Measurements from ENCODE around the gene FGD5.
A peak's percentile ranks its signal among the peaks of the same experiment; 100 is the strongest.

FGD5 gene

DNA sequence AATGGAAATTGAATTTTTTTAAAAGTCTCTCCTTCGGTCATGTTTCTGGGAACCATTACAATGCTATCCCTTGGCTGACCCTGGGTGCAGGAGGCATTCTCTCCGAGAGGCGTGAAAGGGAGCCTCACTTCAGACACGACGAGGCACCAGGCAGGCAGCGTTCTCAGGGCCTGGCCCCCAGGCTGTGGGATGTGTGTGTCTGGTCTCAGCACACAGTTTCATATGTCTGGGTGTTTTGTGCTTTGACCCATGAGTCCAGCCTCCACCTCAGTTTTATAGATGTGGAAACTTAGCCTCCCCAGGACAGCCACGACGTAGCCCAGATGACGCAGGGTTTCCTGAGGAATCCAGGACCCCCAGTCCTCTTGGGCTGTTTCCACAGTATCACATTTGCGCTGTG is 34.0 kb downstream of the FGD5 start:
- no peak for DNase-seq

DNA sequence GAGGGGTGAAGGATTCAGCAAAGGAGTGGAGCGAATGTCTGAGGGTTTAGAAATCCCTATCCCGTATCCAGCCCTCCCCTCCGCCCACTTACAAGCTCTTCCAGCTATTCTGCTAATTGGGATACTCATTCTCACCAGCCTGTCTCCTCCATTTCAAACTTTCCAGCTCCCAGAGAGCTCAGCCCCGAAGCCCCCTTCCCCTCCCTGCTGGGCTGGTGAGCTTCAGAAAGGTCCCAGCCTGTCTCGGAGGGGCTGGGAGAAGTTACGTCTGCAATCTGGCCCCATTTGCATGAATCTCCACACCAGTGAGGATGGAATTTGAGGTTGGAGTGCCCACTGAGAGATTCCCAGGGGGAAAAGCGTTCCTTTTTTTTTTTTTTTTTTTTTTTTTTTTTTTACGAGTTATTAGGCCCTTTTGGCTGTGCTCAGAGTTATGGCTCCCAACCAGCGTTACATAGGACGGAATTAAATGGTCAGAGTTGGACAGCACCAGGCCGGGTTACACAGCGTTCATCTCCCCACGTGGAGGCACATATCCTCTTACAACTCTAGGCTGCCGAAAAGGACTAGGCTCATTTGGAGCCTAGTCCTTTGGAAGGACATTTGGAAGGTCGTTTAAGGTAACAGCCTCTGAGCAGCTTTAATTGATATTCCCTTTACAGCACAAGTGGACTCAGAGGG is 34.6 kb downstream of the FGD5 start:
- no peak for DNase-seq

DNA sequence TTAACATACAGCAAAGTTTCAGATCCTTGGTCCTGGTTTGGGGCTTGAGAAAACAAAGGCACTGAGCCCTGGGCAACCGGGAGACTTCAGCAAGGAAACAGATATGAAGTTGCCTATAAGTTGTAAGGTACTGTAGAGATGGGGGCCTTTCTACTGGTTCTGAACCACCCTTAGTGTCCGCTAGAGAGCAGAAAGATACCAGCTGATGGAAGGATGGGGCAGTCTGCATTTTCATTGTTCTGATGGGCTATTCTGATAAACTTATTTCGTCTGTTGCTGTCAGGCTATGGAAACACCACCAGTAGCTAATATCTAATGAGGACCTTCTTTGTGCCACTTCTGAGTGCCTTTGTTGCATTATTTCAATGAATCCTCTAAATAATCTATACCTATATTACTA is 38.7 kb downstream of the FGD5 start:
- DNase-seq: no peak

DNA sequence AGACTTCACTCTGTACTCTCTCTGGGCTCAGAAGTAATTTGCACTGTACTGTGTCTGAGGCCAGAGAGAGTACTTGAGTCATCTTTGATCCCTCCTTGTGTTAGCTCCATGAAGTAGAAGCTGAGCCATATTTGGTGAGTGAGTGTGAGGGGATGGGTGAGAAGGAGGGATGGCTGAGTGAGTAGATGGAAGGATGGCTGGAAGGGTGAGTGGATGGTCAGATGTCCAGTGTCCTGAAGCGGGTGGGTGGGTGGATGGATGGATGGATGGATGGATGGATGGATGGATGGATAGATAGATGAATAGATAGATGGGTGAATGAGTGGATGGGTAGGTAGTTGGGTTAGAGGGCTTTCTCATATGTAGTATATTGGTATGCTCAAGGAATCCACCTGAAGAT is 39.3 kb downstream of the FGD5 start:
- no peak for DNase-seq

DNA sequence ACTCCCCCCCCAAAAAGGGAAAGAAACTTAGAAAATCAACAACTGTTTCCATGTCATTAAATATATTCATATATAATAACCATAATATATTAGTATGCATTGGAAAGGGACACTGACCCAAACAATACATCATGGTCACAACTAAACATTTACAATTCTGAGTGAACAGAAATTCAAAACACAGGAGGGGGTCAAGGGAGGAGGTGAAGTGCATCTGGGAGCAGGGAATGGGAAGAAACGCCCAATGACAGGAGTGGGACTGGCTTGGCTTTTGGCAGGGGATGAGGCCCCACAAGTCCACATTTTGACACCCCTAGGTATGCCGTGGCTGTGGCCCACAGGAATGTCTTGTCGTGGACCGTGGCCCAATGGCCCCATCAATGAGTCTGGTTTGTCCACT is 41.1 kb downstream of the FGD5 start:
- no peak for DNase-seq

DNA sequence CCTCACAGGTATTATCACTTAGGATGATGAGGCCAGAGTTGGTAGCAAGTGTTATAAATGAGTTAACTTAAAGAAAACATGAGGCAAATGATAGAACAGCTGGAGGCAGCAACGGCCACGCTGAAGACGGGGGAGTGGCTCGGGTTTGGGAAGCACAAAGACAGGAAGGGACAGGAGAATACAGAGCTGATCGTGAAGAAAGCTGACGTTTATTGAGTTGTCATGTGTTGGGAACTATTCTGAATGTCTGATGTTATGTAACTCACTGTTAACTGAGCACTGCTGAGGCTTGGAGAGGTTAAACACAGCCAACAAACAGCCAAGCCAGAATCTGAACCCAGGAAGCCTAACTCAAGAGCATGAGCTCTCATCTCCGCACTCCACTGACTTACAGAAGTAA is 42.3 kb downstream of the FGD5 start:
- DNase-seq: no peak

DNA sequence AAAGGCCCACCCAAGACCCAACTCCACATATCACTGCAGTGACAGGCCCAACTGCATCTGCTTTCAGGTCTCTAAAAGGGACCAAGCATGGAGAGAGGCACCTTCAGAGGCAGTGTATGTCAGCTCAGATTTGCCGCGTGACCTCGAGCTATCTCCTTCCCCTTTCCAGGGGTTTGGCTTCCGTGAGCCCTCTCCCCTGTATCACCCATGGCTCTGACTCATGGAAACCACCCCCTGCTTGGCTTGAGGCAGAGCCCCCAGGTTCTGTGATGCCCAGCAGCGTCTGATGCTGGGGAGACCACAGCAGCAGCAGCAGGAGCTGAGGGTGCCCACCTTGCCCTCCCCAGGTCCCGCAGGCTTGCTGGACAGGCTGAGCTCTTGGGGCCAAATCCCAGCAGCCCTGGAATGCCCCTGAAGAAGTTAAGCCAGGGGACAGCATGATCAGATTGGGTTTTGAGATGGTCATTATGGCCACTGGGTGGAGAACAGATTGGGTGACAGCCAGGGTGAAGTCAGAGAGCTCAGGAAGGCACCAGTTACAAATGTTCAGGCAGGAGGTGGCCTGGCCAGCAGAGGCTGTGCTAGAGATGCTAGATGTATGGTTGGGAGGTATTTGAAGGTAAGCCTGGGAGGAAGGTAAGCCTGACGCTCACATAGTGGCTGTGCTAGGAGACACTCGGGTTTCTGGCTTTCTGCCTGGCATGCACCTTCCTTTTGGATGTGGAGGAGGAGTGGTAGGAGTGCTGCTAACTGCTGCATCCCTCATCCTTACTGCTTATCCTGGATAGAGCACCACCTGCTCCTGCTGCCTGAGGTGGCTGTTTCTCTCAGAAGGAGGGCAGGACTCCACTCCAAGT is 42.9 kb downstream of the FGD5 start:
- no peak for DNase-seq

DNA sequence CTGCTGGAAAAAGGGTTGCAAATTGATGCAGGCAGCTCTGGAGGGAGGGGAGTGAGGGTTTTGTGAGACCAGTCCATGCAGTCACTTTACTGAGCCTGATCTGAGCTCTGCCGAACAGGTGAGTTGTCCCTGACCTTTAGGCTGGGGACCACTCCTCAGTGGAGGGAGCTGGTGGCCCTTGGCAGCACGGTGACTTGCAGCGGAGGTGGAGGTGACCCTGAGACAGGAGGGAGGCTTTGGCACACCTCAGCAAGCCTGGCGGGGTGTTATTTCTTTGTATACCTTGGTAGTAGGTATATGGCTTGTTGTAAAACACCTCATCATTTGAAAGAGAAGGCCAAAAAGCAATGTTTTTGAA is 43.5 kb downstream of the FGD5 start:
- DNase-seq: no peak

DNA sequence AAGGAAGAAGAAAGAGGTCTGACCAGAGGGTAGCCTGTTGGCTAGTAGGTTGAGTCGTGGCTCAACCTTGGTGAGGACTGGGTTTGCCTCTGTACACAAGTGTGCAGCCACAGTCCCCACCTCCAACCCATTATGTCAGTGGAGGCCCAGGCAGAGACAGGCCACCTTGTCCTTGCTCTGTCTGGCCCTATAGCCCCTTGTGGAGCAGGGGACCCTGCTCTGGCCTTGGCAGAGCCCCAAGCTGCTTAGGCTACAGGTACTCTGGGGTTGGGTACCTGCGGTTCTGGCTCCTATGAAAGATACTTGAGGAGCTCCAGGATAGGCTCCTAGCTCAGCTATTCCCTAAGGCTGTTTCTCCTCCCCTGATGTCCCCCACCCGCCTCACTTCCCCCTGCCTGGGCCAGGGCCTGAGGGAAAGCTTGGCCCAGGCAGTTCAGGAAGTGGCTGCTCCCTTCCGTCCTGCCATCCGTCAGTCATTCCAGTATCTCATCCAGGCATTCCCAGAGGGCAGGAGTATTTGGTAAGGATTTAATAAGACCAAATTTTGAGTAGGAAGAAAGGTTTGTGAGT is 44.0 kb downstream of the FGD5 start:
- DNase-seq: no peak

DNA sequence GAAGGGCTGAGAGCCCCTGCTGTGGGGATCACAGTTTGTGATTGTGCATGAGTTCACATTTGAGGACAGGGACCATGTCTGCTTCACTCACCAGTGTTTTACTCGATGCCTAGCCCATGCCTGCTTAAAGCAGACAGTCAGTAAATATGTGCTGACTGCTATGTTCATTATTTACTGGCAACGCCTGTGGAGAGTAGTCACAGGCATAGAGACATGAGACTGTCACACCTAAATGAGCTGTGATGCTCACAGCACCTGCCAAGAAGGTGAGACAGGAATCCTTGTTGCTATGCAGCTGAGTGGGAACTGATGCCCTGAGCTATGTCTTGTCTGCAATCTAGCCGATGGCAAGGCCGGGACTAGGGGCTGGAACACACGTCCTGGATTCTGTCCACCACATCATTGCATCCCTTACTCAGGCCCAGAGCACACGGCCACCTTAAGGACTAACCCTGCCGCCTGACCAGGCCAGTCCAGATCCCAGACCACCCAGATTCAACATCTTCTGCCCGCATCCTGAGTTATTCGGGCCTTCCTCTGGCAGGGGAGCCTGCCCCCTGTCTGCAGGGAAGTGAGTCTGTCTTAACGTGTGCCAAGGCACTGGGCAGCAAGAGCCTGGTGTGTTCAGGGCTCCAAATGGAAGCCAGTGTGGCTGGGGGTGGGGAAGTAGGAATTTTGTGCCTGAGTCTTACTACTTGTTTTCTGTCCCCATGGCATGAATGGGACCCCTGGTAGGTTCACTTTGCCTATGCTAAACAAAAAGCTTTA is 44.8 kb downstream of the FGD5 start:
- no peak for DNase-seq

DNA sequence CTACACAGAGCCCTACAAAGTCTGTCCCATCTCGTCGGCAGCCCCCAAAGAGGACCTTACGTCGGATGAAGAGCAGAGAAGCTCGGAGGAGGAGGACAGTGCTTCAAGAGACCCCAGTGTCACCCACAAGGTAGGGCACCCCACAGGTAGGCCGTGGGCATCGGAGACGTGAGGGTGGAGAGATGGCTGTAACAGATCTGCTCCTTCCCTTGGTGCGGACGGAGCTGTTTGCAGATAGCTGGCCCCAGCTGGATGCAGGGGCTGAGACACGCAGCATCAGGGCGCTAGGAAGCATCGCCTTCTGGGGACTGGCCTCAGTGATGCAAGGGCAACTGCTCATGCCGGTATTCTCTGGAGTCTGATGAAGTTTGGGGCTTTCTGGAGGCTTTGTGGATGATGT is 45.4 kb downstream of the FGD5 start:
- DNase-seq: no peak

DNA sequence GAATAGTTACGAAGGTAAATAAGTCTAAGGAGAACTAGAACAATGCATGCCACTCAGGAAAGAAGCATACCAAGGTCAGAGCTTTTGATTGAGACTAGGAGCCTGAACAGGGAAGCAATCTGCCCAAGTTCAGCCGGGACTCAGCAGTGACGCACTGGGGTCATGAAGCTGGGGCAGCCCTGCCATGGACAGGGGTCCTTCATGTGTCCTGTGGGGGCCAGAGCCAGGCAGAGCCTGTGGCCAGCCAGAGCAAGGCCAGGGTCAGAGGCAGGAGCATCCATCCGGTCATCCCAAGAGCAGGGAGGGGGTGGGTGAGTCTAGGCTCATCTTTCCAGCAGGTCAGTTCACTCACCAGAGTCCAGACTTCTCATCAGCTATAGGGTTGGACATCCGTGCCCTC is 47.9 kb downstream of the FGD5 start:
- no peak for DNase-seq

DNA sequence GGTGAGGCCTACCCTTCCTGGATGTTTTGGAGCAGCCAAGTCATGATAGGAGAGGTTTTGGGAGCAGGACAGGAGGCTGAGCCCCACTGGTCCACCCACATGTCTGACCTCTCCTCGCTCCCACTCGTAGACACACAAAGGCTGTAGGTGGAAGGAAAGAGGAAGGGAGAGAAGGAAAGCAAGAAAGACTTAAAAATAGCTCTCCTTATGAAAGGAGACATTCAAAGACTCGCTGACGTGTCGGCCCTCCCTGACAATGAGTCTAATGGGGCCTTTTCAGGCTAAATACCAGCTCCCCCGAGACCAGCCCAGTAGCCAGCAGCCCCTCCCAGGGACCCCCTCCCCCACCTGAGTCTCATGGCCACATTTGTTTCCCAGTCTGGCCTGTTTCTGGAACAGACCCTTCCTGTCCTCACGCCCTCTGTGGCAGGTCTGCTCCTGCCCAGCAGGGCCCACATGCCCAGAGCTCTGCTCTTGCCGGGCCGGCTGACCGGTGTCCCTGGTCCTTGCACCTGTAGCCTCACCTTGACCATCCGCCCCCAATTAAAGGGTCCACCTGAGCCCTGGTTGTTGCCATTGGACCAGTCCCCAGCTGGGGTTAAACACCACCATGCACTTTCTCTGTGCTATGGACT is 49.3 kb downstream of the FGD5 start:
- no peak for DNase-seq

DNA sequence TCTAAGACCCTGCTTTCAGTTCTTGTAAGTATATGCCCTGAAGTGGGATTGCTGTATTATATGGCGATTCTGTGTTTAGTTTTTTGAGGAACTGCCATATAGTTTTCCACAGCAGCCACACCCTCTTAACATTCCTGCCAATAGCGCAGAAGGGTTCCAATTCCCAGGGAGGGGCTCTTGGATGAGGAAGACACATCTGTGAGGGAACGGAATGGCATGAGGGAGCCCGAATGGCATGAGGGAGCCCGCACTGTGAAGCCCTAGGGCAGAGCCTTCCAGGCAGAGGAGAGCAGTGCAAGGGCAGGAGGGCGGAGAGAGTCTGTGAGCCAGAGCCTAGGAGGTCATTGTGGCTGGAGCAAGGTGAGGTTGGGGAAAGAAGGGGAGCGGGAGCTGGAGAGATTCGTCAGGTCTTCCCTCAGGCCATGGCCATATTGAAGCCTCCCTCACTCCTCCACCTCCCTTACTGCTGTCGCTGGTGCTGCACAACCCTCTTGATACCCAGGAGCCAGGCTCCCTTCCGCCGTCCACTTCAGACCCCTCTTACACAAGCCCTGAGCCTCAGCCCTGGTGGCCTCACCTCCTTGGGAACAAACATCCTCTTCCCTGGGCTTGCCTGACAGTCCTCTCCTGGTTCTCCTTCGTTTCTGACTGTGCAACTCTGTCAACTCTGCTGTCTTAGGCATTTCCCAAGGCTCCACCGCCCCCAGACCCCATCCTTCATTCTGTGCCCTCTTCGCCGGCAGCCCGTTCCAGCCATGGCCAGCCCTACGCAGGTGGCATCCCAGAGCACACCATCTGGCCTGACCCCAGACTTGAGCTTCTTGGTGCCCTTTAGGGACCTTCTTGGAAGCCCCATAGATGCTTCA is 51.4 kb downstream of the FGD5 start:
- DNase-seq: no peak

DNA sequence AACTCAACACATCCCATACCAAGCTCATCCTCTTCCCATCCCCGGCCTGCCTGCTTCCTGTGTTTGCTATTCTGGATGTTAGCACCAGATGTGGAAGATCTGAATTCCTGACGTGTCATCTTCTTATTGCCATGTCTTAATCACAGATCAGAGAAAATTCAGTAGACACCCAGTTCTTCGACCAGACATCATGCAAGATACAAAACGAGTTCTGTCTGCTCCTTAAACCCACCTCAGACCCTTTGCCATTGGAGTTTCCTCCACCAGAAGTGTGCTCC is 52.0 kb downstream of the FGD5 start:
- DNase-seq: no peak

DNA sequence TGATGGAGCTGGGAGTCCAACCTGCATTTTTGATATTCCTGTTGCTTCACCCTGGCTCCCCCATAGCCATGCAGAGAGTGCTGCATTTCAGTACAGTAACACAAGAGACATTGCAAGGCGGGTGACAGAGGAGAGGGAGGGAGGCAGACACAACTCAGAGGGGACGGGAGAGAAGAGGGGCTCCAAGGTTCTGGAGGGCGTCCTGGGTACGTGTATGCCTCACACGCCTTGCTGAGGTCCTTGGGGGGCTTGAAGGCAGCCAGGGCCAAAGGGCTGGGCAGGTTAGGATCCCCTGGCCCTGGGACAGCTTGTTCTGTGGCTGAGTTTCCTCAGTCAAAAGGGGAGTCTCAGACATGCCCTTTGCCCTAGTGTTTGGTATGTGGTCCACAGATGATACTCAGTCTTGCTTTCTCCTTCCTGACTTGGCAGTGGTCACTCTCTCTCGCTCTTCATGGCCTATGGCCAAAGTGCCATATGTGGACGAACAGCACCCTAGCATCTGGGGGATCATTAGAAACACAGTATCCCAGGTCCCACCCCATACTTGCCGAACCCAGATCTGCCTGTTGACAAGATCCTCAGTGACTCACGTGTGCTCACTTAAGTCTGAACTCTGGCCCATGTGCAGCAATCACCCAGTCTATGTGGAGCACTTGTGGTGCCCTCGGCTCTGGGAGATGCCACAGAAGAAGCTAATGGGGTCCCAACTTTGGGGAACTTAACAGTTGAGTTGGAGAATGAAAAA is 52.9 kb downstream of the FGD5 start:
- peak; percentile 46 for DNase-seq

DNA sequence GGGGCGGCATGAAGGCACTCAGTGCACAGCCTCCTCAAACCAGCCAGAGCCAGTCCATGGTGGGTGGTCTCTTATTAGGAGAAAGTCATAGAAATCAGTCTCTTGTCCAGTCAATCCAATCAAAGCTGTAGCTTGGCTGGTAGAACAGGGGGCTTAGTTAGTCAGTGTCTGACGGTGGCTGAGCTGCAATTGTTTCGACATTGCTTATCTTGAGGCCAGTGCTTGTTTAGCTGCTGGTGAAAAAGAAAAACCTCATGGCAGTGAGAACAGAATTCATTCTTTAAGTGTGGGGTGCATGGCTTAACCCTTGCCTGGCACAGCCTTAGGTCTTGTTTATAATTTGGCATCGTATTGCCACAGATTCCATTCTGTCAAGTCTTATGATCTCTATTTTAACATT is 53.9 kb downstream of the FGD5 start:
- peak; percentile 22 for DNase-seq

DNA sequence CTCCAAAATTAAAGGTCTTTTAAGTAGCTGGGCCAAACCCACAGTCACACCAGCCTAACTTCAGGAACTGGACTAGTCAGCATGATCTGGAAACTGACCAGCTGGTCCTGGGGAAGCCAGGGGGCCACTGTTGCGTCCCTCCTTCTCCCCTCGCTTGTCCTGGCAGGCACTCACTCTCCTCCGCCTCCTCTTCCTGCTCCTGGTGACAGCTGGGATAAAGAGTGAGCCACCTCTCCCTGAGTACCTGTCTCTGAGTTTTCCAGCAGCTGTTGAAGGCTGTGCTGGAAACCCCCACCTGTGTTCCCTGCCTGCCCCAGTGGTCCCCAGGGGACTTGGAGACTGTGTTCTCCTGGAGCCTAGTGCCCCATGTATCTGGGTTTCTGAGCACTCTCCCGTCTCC is 56.0 kb downstream of the FGD5 start:
- peak; percentile 49 for DNase-seq

DNA sequence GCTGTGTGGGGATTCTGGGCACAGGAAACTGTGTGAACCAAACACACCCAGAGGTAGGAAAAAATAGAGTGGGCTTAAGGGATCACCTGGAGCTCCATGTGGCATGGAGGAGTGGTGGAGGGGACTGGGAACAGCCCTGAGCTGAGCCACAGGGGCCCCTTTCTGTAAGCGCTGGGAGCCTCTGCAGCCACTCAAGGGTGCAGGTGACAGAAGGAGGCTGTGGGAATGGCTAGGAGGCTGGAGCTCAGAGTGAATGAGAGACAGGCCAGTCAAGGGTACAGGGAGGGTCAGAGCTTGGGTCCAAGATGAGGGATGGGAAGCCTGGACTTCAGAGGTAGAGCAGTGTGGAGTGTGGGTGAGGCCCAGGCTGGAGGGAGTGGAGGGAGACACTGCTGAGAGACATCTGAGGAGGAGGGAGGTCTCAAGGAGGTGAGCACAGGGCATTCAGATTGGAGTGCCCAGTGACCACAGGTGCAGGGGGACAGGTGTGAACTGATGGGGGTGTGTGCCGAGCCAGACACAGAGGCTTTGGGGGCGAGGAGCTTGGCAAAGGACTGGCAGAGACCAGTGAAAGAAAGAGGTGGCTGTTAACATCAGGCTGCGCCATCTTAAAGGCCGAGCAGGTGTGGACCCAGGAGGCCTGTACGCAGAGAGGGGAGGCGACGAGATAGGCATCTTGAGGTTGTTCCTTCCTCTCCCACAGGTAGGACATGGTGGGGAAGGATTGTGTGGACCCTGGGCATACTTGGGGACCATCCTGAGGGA is 56.8 kb downstream of the FGD5 start:
- peak; percentile 45 for DNase-seq

DNA sequence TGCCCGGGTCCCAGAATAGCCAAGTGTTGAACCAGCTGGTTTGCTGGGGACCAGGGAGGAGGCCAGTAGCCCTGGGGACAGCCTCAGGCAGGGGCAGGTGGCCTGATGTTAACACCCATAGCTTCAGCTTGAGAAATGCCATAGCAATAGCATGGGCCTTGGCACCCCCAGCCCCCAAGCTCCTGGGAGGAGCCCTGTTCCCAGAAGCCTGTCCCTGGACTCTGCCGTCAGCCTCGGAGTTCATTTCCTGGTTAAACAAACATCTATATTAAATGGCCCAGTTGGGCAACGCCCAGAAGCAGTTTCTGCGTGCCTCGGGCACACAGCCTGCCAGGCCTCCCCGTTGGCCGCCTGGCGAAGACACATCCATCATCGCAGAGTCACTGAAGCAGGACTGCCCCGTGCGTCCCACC is 58.2 kb downstream of the FGD5 start:
- peak; percentile 35 for DNase-seq

DNA sequence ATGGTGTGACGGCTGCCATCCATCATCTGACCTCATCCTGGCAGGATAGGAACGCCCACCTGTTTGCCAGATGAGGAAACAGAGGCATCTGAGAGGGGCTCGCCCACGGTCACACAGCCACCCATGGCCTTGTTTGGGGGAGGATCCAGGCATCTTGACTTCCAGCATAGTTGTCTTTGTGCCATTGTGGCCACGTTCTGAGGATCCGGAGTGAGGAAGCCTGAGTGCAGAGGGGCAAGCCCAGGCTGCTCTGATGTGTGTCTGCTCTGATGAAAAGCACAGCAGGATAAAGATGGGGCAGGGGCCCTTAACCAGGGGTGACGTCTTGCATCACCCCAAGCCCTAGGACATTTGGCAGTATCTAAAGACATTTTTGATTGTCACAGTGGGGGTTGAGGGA is 58.7 kb downstream of the FGD5 start:
- no peak for DNase-seq
